GM19025 (cell line): Measurements from ENCODE around the gene DRC7.

Experiments
- ATAC-seq: cut with Tn5 transposase; IDR thresholded peaks from one replicate; pipeline ENCODE4 v1.9.1; 2021; ENCODE audit warnings: mild to moderate bottlenecking, low read depth, moderate library complexity; ENCODE audit not compliant: unreplicated experiment

The DRC7 gene

GRCh38 chr16:57672824-57673223, 21.8 kb upstream of the DRC7 start:
- no peak for ATAC-seq

GRCh38 chr16:57675741-57676551, 18.7 kb upstream of the DRC7 start:
- no peak for ATAC-seq

- ATAC-seq = no peak
Observed at GRCh38 chr16:57676553-57677085, 18.0 kb upstream of the DRC7 start.

GRCh38 chr16:57677622-57678369, 16.8 kb upstream of the DRC7 start:
- no peak for ATAC-seq

GRCh38 chr16:57679016-57679415, 15.6 kb upstream of the DRC7 start:
- no peak for ATAC-seq

- no peak for ATAC-seq
Observed at GRCh38 chr16:57679767-57680482, 14.7 kb upstream of the DRC7 start.

- no peak for ATAC-seq
Observed at GRCh38 chr16:57680842-57681375, 13.7 kb upstream of the DRC7 start.

GRCh38 chr16:57681950-57682728, 12.5 kb upstream of the DRC7 start:
- no peak for ATAC-seq

- no peak for ATAC-seq
Observed at GRCh38 chr16:57682809-57683635, 11.6 kb upstream of the DRC7 start.

GRCh38 chr16:57683636-57684545, 10.7 kb upstream of the DRC7 start:
- no peak for ATAC-seq

- no peak for ATAC-seq
Observed at GRCh38 chr16:57684626-57685358, 9.8 kb upstream of the DRC7 start.

- no peak for ATAC-seq
Observed at GRCh38 chr16:57685633-57686032, 9.0 kb upstream of the DRC7 start.

GRCh38 chr16:57686577-57686976, 8.0 kb upstream of the DRC7 start:
- ATAC-seq = no peak

GRCh38 chr16:57687363-57687929, 7.2 kb upstream of the DRC7 start:
- ATAC-seq = no peak

- ATAC-seq = no peak
Observed at GRCh38 chr16:57688487-57688986, 6.1 kb upstream of the DRC7 start.

- ATAC-seq = no peak
Observed at GRCh38 chr16:57688987-57689761, 5.4 kb upstream of the DRC7 start.
